Panc1 (cell line): ENCODE measurements around the gene WDR64.

Experiments
- POLR2AphosphoS5 ChIP-seq: IDR thresholded peaks from 2 replicates; pipeline ENCODE4 v1.6.1; 2012; ENCODE audit warnings: mild to moderate bottlenecking, low read depth, low read length, moderate library complexity
- SIN3A ChIP-seq: IDR thresholded peaks from 2 replicates; pipeline ENCODE4 v1.6.1; 2012; ENCODE audit warnings: low read depth, mild to moderate bottlenecking, low read length, moderate library complexity, borderline replicate concordance; ENCODE audit not compliant: insufficient read depth
- TCF7L2 ChIP-seq: IDR thresholded peaks from 2 replicates; pipeline ENCODE4 v1.6.1; 2011; ENCODE audit warnings: mild to moderate bottlenecking, low read depth, low read length, inconsistent platforms
- TF ChIP-seq, protein P1 (sequence below): fragments of 450-650 bp; IDR thresholded peaks from 2 replicates; pipeline ENCODE4 v1.5.1; 2017; ENCODE audit warnings: mild to moderate bottlenecking
- TF ChIP-seq, protein P2 (sequence below), 2 experiments: IDR thresholded peaks; 2 replicates each; pipeline ENCODE4 v1.6.1; 2011 to 2012; ENCODE audit warnings: low read depth in 2 of 2, control low read depth in 1 of 2, low read length in 1 of 2, mild to moderate bottlenecking in 1 of 2, moderate library complexity in 1 of 2; ENCODE audit not compliant: insufficient read depth in 1 of 2

DNA sequence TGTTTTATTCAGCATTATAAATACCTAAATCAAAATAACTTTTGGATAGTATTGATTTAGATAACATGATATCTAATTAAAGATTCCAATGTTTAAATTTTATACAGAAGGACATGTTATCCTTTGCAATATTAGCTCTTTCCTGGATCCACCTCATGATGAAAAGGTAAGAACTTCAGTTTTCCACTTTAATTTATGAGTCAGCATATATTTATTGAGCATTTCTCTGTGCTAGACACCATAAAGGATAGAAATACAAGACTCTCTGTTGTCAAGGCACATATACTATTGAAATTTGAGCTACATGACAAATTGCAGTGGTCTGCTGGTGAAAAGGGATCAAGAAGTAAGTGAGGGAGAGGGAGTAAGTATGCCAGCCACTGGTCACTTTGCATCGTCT lies 127.8 kb downstream of the WDR64 start:
- TF ChIP-seq, protein P1, sequence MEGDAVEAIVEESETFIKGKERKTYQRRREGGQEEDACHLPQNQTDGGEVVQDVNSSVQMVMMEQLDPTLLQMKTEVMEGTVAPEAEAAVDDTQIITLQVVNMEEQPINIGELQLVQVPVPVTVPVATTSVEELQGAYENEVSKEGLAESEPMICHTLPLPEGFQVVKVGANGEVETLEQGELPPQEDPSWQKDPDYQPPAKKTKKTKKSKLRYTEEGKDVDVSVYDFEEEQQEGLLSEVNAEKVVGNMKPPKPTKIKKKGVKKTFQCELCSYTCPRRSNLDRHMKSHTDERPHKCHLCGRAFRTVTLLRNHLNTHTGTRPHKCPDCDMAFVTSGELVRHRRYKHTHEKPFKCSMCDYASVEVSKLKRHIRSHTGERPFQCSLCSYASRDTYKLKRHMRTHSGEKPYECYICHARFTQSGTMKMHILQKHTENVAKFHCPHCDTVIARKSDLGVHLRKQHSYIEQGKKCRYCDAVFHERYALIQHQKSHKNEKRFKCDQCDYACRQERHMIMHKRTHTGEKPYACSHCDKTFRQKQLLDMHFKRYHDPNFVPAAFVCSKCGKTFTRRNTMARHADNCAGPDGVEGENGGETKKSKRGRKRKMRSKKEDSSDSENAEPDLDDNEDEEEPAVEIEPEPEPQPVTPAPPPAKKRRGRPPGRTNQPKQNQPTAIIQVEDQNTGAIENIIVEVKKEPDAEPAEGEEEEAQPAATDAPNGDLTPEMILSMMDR: no peak
- TF ChIP-seq POLR2AphosphoS5 (no peak), TCF7L2 (no peak), SIN3A (no peak)
- TF ChIP-seq, protein P2, sequence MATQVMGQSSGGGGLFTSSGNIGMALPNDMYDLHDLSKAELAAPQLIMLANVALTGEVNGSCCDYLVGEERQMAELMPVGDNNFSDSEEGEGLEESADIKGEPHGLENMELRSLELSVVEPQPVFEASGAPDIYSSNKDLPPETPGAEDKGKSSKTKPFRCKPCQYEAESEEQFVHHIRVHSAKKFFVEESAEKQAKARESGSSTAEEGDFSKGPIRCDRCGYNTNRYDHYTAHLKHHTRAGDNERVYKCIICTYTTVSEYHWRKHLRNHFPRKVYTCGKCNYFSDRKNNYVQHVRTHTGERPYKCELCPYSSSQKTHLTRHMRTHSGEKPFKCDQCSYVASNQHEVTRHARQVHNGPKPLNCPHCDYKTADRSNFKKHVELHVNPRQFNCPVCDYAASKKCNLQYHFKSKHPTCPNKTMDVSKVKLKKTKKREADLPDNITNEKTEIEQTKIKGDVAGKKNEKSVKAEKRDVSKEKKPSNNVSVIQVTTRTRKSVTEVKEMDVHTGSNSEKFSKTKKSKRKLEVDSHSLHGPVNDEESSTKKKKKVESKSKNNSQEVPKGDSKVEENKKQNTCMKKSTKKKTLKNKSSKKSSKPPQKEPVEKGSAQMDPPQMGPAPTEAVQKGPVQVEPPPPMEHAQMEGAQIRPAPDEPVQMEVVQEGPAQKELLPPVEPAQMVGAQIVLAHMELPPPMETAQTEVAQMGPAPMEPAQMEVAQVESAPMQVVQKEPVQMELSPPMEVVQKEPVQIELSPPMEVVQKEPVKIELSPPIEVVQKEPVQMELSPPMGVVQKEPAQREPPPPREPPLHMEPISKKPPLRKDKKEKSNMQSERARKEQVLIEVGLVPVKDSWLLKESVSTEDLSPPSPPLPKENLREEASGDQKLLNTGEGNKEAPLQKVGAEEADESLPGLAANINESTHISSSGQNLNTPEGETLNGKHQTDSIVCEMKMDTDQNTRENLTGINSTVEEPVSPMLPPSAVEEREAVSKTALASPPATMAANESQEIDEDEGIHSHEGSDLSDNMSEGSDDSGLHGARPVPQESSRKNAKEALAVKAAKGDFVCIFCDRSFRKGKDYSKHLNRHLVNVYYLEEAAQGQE (IDR thresholded peaks at IDR 0.05; ENCODE audit: insufficient read depth in 1 of 2, low read depth in 2 of 2, low read length in 1 of 2): no peak
